Esophagus muscularis mucosa (tissue), 4 donors: ENCODE results near the gene COX6A1.

Source experiments
- CTCF ChIP-seq, 3 experiments: fragments of 200-600 bp in 2 of 3; fragments of 450-650 bp in 1 of 3; sonication (generic) in 2 of 3; IDR thresholded peaks; one replicate each; pipeline ENCODE4 v1.5.1; 2017 to 2019; ENCODE audit warnings: antibody characterized with exemption in 3 of 3, mild to moderate bottlenecking in 2 of 3, moderate library complexity in 1 of 3
- EP300 ChIP-seq: sonication (generic); formaldehyde crosslinking; IDR thresholded peaks from one replicate; pipeline ENCODE4 v1.6.1; 2017; ENCODE audit warnings: antibody characterized with exemption
- POLR2A ChIP-seq: fragments of 450-650 bp; IDR thresholded peaks from one replicate; pipeline ENCODE4 v1.6.1; 2017; ENCODE audit warnings: antibody characterized with exemption, moderate library complexity, mild to moderate bottlenecking, low read depth
- POLR2AphosphoS5 ChIP-seq, 2 donors: sonication (generic); formaldehyde crosslinking; IDR thresholded peaks; one replicate each; pipeline ENCODE4 v1.6.1; 2017; ENCODE audit warnings: antibody characterized with exemption in 2 of 2

- no peak for TF ChIP-seq POLR2A
- no peak for TF ChIP-seq CTCF (IDR thresholded peaks at IDR 0.05)
- no peak for TF ChIP-seq EP300
- no peak for TF ChIP-seq POLR2AphosphoS5 (IDR thresholded peaks at IDR 0.05)
Measured at GRCh38 chr12:120428597-120429229, 9.2 kb upstream of the COX6A1 start.
